HEK293 (cell line): ENCODE results near the gene LSP1.

Source experiments
- CTCF ChIP-seq: fragments of 450-650 bp; formaldehyde crosslinking; IDR thresholded peaks from 2 replicates; pipeline ENCODE4 v1.5.1; 2016; ENCODE audit warnings: missing biosample characterization, missing genetic modification characterization
- GLI4 ChIP-seq: fragments of 450-650 bp; formaldehyde crosslinking; IDR thresholded peaks from 2 replicates; pipeline ENCODE4 v1.5.1; 2016; ENCODE audit warnings: missing biosample characterization, missing genetic modification characterization
- KLF9 ChIP-seq: fragments of 450-650 bp; formaldehyde crosslinking; IDR thresholded peaks from 2 replicates; pipeline ENCODE4 v1.5.1; 2016; ENCODE audit warnings: missing biosample characterization, missing genetic modification characterization, low read depth
- YY1 ChIP-seq: fragments of 450-650 bp; formaldehyde crosslinking; IDR thresholded peaks from 2 replicates; pipeline ENCODE4 v1.5.1; 2018; ENCODE audit warnings: missing biosample characterization, missing genetic modification characterization
- ZBTB11 ChIP-seq: fragments of 450-650 bp; formaldehyde crosslinking; conservative IDR thresholded peaks from 2 replicates; pipeline ENCODE4 v1.5.1; 2016; ENCODE audit warnings: low read depth, missing biosample characterization, missing genetic modification characterization
- ZBTB8A ChIP-seq: fragments of 450-650 bp; formaldehyde crosslinking; IDR thresholded peaks from 2 replicates; pipeline ENCODE4 v1.5.1; 2016; ENCODE audit warnings: missing biosample characterization, missing genetic modification characterization
- ZNF341 ChIP-seq: fragments of 450-650 bp; formaldehyde crosslinking; IDR thresholded peaks from 2 replicates; pipeline ENCODE4; 2016; ENCODE audit warnings: low read depth, missing biosample characterization, missing genetic modification characterization
- ZNF423 ChIP-seq: fragments of 450-650 bp; formaldehyde crosslinking; IDR thresholded peaks from 2 replicates; pipeline ENCODE4 v1.5.1; 2016; ENCODE audit warnings: missing biosample characterization, missing genetic modification characterization
- ZNF747 ChIP-seq: fragments of 450-650 bp; formaldehyde crosslinking; IDR thresholded peaks from 2 replicates; pipeline ENCODE4 v1.5.1; 2016; ENCODE audit warnings: missing biosample characterization, missing genetic modification characterization

DNA sequence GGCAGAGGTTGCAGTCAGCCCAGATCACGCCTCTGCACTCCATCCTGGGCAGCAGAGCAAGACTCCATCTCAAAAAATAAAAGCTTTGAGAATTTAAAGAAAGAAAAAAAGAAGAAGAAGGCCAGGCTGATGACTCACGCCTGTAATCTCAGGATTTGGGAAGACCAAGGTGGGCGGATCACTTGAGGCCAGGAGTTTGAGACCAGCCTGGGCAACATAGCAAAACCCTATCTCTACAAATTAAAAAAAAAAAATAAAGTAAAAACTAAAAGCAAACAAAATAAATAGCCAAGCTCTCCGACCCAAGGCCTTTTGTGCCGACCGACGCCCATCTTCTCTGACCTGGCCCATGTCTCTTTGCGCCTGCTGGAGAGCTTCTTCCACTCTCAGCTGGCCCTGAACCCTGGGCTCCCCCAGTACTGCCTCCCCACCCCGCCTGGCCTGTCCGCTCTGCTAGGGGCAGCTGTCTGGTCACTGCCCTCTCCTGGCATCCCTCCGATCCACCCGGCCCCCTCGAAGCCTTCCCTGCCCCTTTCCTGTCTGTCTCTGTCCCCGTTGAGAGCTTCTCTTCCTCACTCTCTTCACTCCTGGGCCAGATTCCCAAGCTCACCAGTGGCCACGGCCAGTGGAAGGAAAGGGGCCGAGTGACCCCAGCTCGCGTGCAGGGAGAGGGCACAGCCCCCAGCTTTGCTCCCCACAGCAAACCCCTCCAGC lies 4.8 kb upstream of the LSP1 start:
- no peak for TF ChIP-seq ZNF747
- no peak for TF ChIP-seq ZBTB8A
- no peak for TF ChIP-seq ZNF341
- no peak for TF ChIP-seq KLF9 (tag by site-specific recombination)
- TF ChIP-seq CTCF (tag by site-specific recombination): no peak
- no peak for TF ChIP-seq GLI4 (tag by site-specific recombination)
- no peak for TF ChIP-seq ZBTB11 (tag by site-specific recombination)
- no peak for TF ChIP-seq YY1 (tag by site-specific recombination)
- TF ChIP-seq ZNF423 (tag by site-specific recombination): no peak
